Prostate gland (tissue), 2 donors: ENCODE measurements around the gene DROSHA.

Experiments used
- POLR2A ChIP-seq: fragments of 450-650 bp; IDR thresholded peaks from one replicate; pipeline ENCODE4 v1.6.1; 2016; ENCODE audit warnings: antibody characterized with exemption, mild to moderate bottlenecking
- TF ChIP-seq, protein P1 (sequence below), 4 experiments: fragments of 200-600 bp in 2 of 4; fragments of 450-650 bp in 2 of 4; sonication (generic) in 2 of 4; IDR thresholded peaks; 1 replicate in 3 of 4; 2 replicates in 1 of 4; pipeline ENCODE4 v1.5.1; 2016 to 2019; ENCODE audit warnings: antibody characterized with exemption in 4 of 4, mild to moderate bottlenecking in 2 of 4, moderate library complexity in 2 of 4

DNA sequence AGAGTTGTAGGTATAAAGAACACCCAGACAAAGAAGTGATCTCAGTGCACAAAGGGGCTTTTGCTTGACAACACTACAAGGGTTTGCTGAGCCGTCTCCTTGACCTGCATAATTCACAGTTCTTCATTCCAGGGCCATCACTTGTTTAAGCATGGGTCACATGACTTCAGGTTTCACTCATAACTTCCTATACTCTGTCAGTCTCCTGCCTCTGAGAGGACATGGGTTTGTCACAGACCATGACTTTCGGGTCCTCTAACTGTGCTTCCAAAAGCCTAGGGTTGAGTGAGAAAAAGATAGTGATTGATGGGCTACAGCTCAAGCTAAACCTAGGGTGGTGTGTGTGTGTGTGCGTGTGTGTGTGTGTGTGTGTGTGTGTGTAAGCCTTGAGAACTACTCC, 172.1 kb downstream of the DROSHA start:
- TF ChIP-seq, protein P1, sequence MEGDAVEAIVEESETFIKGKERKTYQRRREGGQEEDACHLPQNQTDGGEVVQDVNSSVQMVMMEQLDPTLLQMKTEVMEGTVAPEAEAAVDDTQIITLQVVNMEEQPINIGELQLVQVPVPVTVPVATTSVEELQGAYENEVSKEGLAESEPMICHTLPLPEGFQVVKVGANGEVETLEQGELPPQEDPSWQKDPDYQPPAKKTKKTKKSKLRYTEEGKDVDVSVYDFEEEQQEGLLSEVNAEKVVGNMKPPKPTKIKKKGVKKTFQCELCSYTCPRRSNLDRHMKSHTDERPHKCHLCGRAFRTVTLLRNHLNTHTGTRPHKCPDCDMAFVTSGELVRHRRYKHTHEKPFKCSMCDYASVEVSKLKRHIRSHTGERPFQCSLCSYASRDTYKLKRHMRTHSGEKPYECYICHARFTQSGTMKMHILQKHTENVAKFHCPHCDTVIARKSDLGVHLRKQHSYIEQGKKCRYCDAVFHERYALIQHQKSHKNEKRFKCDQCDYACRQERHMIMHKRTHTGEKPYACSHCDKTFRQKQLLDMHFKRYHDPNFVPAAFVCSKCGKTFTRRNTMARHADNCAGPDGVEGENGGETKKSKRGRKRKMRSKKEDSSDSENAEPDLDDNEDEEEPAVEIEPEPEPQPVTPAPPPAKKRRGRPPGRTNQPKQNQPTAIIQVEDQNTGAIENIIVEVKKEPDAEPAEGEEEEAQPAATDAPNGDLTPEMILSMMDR (IDR thresholded peaks at IDR 0.05) = no peak
- TF ChIP-seq POLR2A = no peak
